K562 (cell line): ENCODE measurements around the gene ZKSCAN3. TPM values are rescaled to one million over a fixed set of nuclear protein-coding genes. Genes with fewer than 3 reads are reported as not detected.
A peak's percentile ranks its signal among the peaks of the same experiment; 100 is the strongest.

Experiments
- ATF7 ChIP-seq: fragments of 450-650 bp; IDR thresholded peaks from 2 replicates; pipeline ENCODE4 v1.7.1; 2014; ENCODE audit warnings: mild to moderate bottlenecking, moderate library complexity
- ELK3 ChIP-seq: fragments of 450-650 bp; formaldehyde crosslinking; IDR thresholded peaks from 2 replicates; pipeline ENCODE4 v1.4.0; 2020; ENCODE audit warnings: mild to moderate bottlenecking
- EP300 ChIP-seq: IDR thresholded peaks from 2 replicates; pipeline ENCODE4 v1.6.1; 2012; ENCODE audit warnings: low read length, improper control_type of control experiment
- ETV6 ChIP-seq, 3 experiments: fragments of 150-350 bp in 1 of 3; sonication (generic) in 1 of 3; formaldehyde crosslinking in 1 of 3; IDR thresholded peaks; 2 replicates each; pipeline versions ENCODE4 v1.6.1 to v1.8.0; 2014 to 2022; ENCODE audit warnings: borderline replicate concordance in 2 of 3, low read depth in 2 of 3, antibody characterized with exemption in 1 of 3, low read length in 1 of 3, mild to moderate bottlenecking in 1 of 3, missing genetic modification reagents in 1 of 3
- GATAD2A ChIP-seq: fragments of 450-650 bp; IDR thresholded peaks from 2 replicates; pipeline ENCODE4 v1.6.1; 2017
- HNRNPLL ChIP-seq: fragments of 200-400 bp; formaldehyde crosslinking; IDR thresholded peaks from 2 replicates; pipeline ENCODE4 v1.6.1; 2017; ENCODE audit warnings: low read length, low read depth, mild to moderate bottlenecking; ENCODE audit not compliant: poor library complexity, severe bottlenecking
- IRF9 ChIP-seq: fragments of 450-650 bp; IDR thresholded peaks from 2 replicates; pipeline ENCODE4 v1.6.1; 2016; ENCODE audit warnings: missing biosample characterization, missing genetic modification characterization
- NCOA4 ChIP-seq: fragments of 450-650 bp; IDR thresholded peaks from 2 replicates; pipeline ENCODE4 v1.6.1; 2018; ENCODE audit warnings: mild to moderate bottlenecking; ENCODE audit not compliant: partially characterized antibody
- NCOA6 ChIP-seq: fragments of 450-650 bp; IDR thresholded peaks from 2 replicates; pipeline ENCODE4 v1.6.1; 2017; ENCODE audit warnings: mild to moderate bottlenecking
- SMAD1 ChIP-seq: fragments of 150-350 bp; IDR thresholded peaks from 2 replicates; pipeline ENCODE4 v1.6.1; 2014; ENCODE audit warnings: low read length, low read depth; ENCODE audit not compliant: partially characterized antibody
- SMAD4 ChIP-seq: fragments of 250-450 bp; sonication (Bioruptor Pico); conservative IDR thresholded peaks from 2 replicates; pipeline ENCODE4 v1.8.0; 2021; ENCODE audit warnings: inconsistent platforms, mild to moderate bottlenecking, moderate library complexity
- SRSF1 ChIP-seq: fragments of 200-400 bp; formaldehyde crosslinking; IDR thresholded peaks from 2 replicates; pipeline ENCODE4 v1.6.1; 2017; ENCODE audit warnings: mild to moderate bottlenecking, low read depth, low read length, moderate library complexity
- SRSF9 ChIP-seq: fragments of 200-400 bp; formaldehyde crosslinking; IDR thresholded peaks from 2 replicates; pipeline ENCODE4 v1.6.1; 2017; ENCODE audit warnings: low read depth, low read length, borderline replicate concordance
- TSC22D4 ChIP-seq: fragments of 450-650 bp; IDR thresholded peaks from 2 replicates; pipeline ENCODE4 v1.6.1; 2016; ENCODE audit warnings: missing genetic modification characterization, missing biosample characterization, control low read depth
- ZFX ChIP-seq: sonication (generic); formaldehyde crosslinking; IDR thresholded peaks from 2 replicates; pipeline ENCODE4 v1.8.0; 2022; ENCODE audit warnings: mild to moderate bottlenecking, missing genetic modification reagents, moderate library complexity
- ZNF217 ChIP-seq: sonication (generic); formaldehyde crosslinking; IDR thresholded peaks from 2 replicates; pipeline ENCODE4 v1.8.0; 2022; ENCODE audit warnings: mild to moderate bottlenecking, missing genetic modification reagents
- ZNF324 ChIP-seq: fragments of 250-450 bp; sonication (Bioruptor Pico); IDR thresholded peaks from 2 replicates; pipeline ENCODE4 v1.4.0; 2020; ENCODE audit warnings: mild to moderate bottlenecking
- polyA plus RNA-seq, 8 experiments: library from polyadenylated mRNA; depleted of rRNA in 4 of 8; stranded (reverse) in 5 of 8; unstranded in 3 of 8; fragments of >200 nt; fragmentation: Nextera tagmentation in 2 of 8; fragmentation: Illumina TruSeq in 1 of 8; extraction: Ambion mirVana in 2 of 8; extraction: Trizol in 1 of 8; gene quantifications; 2 replicates each; pipeline versions ENCODE4 v1.2.1 to v1.2.3, GENCODE V29; 2011 to 2014; ENCODE audit warnings: inconsistent platforms in 1 of 8, missing spikeins in 1 of 8
- total RNA-seq, 7 experiments: library from RNA; depleted of rRNA in 6 of 7; stranded (reverse); fragments of >200 nt in 6 of 7; fragmentation: Illumina TruSeq in 2 of 7; extraction: Trizol in 2 of 7; gene quantifications; 2 replicates each; pipeline versions ENCODE4 v1.2.1 to v1.2.3, GENCODE V29; 2011 to 2021; ENCODE audit warnings: low replicate concordance in 1 of 7
- TF ChIP-seq, protein P1 (sequence below): sonication (generic); formaldehyde crosslinking; IDR thresholded peaks from 2 replicates; pipeline ENCODE4 v1.8.1; 2023; ENCODE audit warnings: mild to moderate bottlenecking, missing genetic modification reagents, moderate library complexity

ZKSCAN3 gene
- total and polyA plus RNA-seq, 9 of the 15 experiments (the other 6 are each of a cell fraction or from before 2014, with no cell fraction given), result 3.0 to 12.4 (median 10.2) TPM

DNA sequence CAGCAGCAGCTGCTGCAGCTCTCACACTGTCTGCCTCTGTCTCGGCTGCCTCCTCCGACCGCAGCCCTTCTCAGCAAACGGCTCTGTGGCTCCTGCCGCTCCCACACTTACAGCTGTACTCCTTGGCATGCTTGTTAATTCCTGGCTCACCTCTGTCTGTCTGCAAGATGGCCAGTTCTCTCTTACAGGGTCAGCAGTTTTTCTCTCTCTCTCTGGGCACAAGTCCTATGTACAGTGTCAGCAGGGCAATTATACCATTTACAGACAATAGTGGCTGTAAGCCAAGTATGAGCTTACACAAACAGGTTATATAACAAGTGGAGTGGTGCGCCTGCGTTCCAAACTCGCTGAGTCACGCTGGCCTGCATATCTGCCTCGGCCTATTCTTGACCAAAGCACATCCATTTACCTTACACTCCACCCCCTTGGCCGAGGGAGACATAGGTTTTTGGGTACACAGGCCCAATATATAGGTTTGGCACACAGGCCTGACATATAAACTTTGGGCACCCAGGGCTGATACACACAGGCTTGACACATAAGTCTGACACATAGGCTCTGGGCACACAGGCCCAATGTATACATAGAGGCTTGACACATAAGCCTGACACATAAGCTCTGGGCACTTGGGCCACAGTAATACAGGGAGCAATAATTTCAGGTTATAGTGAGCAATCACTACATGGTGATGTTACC is 4.4 kb downstream of the ZKSCAN3 start (continued):
- TF ChIP-seq ZNF324 (CRISPR knock-in tag) (peak; percentile 81), ATF7 (peak; percentile 88), ZFX (CRISPR knock-in tag) (peak; percentile 68), SMAD4 (CRISPR knock-in tag) (peak; percentile 99), NCOA6 (no peak), NCOA4 (no peak), ZNF217 (no peak), GATAD2A (peak; percentile 99), SRSF1 (no peak), SRSF9 (no peak), ETV6 (IDR thresholded peaks at IDR 0.05; ENCODE audit: borderline replicate concordance in 1 of 2, low read depth in 2 of 2, low read length in 1 of 2) (no peak), ETV6 (CRISPR knock-in tag; IDR thresholded peaks at IDR 0.05; ENCODE audit: borderline replicate concordance) (no peak), IRF9 (peak; percentile 97), TSC22D4 (tag) (no peak), SMAD1 (peak; percentile 89), EP300 (peak; percentile 48; the same call in 1 of the 2 replicates), ELK3 (CRISPR knock-in tag) (peak; percentile 85; the same call in 1 of the 2 replicates), HNRNPLL (no peak)
- TF ChIP-seq, protein P1, sequence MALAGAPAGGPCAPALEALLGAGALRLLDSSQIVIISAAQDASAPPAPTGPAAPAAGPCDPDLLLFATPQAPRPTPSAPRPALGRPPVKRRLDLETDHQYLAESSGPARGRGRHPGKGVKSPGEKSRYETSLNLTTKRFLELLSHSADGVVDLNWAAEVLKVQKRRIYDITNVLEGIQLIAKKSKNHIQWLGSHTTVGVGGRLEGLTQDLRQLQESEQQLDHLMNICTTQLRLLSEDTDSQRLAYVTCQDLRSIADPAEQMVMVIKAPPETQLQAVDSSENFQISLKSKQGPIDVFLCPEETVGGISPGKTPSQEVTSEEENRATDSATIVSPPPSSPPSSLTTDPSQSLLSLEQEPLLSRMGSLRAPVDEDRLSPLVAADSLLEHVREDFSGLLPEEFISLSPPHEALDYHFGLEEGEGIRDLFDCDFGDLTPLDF (CRISPR knock-in tag), result peak; percentile 54
